Right lobe of liver (tissue), 6 donors: ENCODE results near the gene ZNF420. TPM values are rescaled to one million over a fixed set of nuclear protein-coding genes. Genes with fewer than 3 reads are reported as not detected.
A peak's percentile ranks its signal among the peaks of the same experiment; 100 is the strongest.

Experiments used
- ATAC-seq, 4 donors: fragments of 200-7000 bp; cut with Tn5 transposase; one replicate each; pipeline ENCODE4 v1.9.1; 2020; ENCODE audit warnings: mild to moderate bottlenecking in 4 of 4, moderate library complexity in 4 of 4
- DNase-seq, 3 donors: peaks; one replicate each; pipeline ENCODE4 v3.0.0-alpha.2; 2020
- H3K27ac ChIP-seq, 3 donors: fragments of 200-600 bp; one replicate each; pipeline ENCODE4 v1.8.0; 2022
- H3K27me3 ChIP-seq, 2 donors: fragments of 200-600 bp; one replicate each; pipeline ENCODE4 v1.8.0; 2022
- H3K36me3 ChIP-seq, 4 donors: fragments of 200-600 bp; sonication (generic) in 1 of 4; one replicate each; pipeline versions ENCODE4 v1.5.1 to v1.8.0; 2017 to 2022; ENCODE audit warnings: control low read depth in 1 of 4
- H3K4me1 ChIP-seq, 4 donors: fragments of 200-600 bp; sonication (generic) in 1 of 4; one replicate each; pipeline versions ENCODE4 v1.5.1 to v1.8.0; 2017 to 2022; ENCODE audit warnings: control low read depth in 1 of 4
- H3K4me3 ChIP-seq, 3 donors: fragments of 200-600 bp; one replicate each; pipeline ENCODE4 v1.8.0; 2022
- H3K9me3 ChIP-seq, 4 donors: fragments of 200-600 bp; sonication (generic) in 1 of 4; one replicate each; pipeline versions ENCODE4 v1.5.1 to v1.8.0; 2017 to 2022; ENCODE audit warnings: control low read depth in 1 of 4
- POLR2A ChIP-seq: fragments of 450-650 bp; IDR thresholded peaks from one replicate; pipeline ENCODE4 v1.6.1; 2017; ENCODE audit warnings: antibody characterized with exemption, mild to moderate bottlenecking
- WGBS: methylation state at CpG from one replicate; pipeline ENCODE4 v1.1.6; 2018; ENCODE audit warnings: low coverage, low lambda C conversion rate; ENCODE audit not compliant: insufficient coverage; ENCODE audit errors: missing lambda C conversion rate; 5-methylcytosine and 5-hydroxymethylcytosine counted together
- intact Hi-C, 2 donors: fragments of 100-400 bp; cut with DNase I; formaldehyde crosslinking; loops; one replicate each; pipeline versions ENCODE4 v1.11.2 to v1.14.1; 2022
- long read RNA-seq: library from polyadenylated mRNA; unstranded; transcript quantifications from one replicate; pipeline ENCODE4 v2.0.0, GENCODE V29; 2019
- total RNA-seq, 6 experiments: library from RNA; depleted of rRNA in 2 of 6; stranded (reverse); fragments of >200 nt in 2 of 6; fragmentation: NEBNext Ultra II Directional in 3 of 6; extraction: Animal tissue kit (Norgen Biotek cat#: 25700) in 3 of 6; gene quantifications; one replicate each; pipeline versions ENCODE4 v1.1.0 to v1.2.4, GENCODE V29; 2016 to 2023
- TF ChIP-seq, protein P1 (sequence below), 4 donors: fragments of 200-600 bp in 3 of 4; fragments of 450-650 bp in 1 of 4; IDR thresholded peaks; one replicate each; pipeline versions ENCODE4 v1.5.1 to v1.8.0; 2016 to 2022; ENCODE audit warnings: antibody characterized with exemption in 4 of 4, mild to moderate bottlenecking in 2 of 4
- donor health status: DM: no; HTN: yes; CAD: no.
- donor health status: DM: no; HTN: no; CAD: no.
- donor health status: DM: no; HTN: no; CAD: no.
- donor health status: DM: no; HTN: yes; CAD: no.
- donor health status: DM: no; HTN: yes; CAD: no.

ZNF420 gene
- total RNA-seq: 1 to 10 TPM; 1.9 to 5.3 (median 3.5) TPM
- long read RNA-seq, partial matches to known transcripts: 0 of 1 reads
- long read RNA-seq, other reads (novel, unspliced or antisense): 1 of 1 reads

DNA sequence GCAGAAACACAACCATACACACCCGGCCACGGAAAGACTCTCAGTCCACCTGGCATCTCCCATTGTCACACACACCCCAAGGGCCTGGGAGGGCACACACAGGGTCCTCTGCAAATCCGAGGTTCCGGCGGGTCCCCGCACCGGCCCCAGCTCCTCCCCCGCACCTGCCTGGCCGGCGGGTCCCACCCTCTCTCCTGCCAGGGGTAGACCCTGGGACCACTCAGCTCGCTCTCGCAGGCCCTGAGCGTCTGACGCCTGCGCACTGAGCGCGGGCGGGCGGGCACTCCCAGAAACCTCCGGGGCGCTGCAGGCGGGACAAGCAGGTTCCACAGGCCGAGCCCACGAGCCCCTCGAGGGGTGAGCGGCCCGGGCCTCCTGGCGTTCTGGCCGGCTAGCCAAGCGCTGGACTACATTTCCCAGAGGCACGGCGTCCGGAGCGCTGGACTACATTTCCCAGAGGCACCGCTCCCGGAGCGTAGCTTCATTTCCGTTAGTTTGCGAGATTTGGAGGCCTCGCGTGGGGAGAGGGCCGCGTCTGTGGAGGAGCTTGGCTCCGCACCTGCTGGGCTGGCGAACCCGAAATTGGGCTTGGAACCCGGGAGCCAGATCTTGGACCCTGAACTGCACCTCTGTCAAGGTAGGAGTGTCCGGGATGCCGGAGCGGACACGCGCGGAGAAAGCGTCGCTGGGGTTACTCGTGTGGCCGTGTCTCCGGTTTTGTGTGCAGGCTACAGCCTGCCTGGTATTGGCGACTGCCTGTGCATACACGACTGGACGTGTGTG is at the start of gene ZNF420:
Gene ZNF420, plus strand, starts transcription at position 500 of the 783 bp plus-strand sequence. CDS start 10,686 bp downstream, outside the sequence.
- peaks cover 0 to 16% (median 3%) of the 10 kb centered on the region in 4 donors for H3K4me1 ChIP-seq
- H3K36me3 ChIP-seq: no peaks in the 10 kb centered on the region
- WGBS: 0% methylated on average over 12 of the region's 61 CpGs
- no peaks in the 10 kb centered on the region for H3K27me3 ChIP-seq
- ATAC-seq: peak; percentile 99
- H3K4me3 ChIP-seq: peak within 1 kb of the TSS; percentile 76 to 92 (median 88)
- intact Hi-C loops: no loop called here
- DNase-seq: peak; percentile 94 to 97 (median 96)
- H3K9me3 ChIP-seq: peaks cover 0 to 10% (median 0%) of the 10 kb centered on the region in 4 donors
- peak within 1 kb of the TSS; percentile 61 to 68 (median 63) for H3K27ac ChIP-seq
- TF ChIP-seq POLR2A: peak; percentile 38
- TF ChIP-seq, protein P1, sequence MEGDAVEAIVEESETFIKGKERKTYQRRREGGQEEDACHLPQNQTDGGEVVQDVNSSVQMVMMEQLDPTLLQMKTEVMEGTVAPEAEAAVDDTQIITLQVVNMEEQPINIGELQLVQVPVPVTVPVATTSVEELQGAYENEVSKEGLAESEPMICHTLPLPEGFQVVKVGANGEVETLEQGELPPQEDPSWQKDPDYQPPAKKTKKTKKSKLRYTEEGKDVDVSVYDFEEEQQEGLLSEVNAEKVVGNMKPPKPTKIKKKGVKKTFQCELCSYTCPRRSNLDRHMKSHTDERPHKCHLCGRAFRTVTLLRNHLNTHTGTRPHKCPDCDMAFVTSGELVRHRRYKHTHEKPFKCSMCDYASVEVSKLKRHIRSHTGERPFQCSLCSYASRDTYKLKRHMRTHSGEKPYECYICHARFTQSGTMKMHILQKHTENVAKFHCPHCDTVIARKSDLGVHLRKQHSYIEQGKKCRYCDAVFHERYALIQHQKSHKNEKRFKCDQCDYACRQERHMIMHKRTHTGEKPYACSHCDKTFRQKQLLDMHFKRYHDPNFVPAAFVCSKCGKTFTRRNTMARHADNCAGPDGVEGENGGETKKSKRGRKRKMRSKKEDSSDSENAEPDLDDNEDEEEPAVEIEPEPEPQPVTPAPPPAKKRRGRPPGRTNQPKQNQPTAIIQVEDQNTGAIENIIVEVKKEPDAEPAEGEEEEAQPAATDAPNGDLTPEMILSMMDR (IDR thresholded peaks at IDR 0.05): no peak

DNA sequence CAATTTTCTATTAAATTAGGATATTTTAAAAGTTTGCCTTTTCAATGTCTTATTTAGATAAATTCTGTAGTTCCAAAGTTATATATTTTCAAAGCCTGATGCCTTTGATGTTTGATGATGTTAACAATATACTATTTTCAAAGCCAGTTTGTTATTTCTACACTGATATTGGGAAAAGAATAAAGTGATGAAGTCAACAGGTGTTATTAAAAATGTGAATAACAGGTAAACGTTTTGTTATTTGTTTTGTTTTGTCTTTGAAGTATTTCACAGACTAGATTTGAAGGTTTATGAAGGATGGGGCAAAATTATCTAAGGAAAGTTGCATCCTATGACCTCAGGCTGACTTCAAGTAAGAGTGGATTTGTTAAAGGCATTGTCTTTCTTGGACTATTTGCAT is 33.1 kb upstream of the ZNF420 start:
- no peak for ATAC-seq
- H3K4me3 ChIP-seq: no peak overlapping the region
- no peak for DNase-seq
- H3K27me3 ChIP-seq: no peaks in the 10 kb centered on the region
- WGBS: 8% methylated on average over 1 of the region's 1 CpG
- no peak overlapping the region for H3K27ac ChIP-seq
- H3K4me1 ChIP-seq: no peaks in the 10 kb centered on the region
- intact Hi-C loops: no loop called here
- no peaks in the 10 kb centered on the region for H3K36me3 ChIP-seq
- H3K9me3 ChIP-seq: peaks cover 0 to 7% (median 0%) of the 10 kb centered on the region in 4 donors
- TF ChIP-seq POLR2A: no peak
- TF ChIP-seq, protein P1 (IDR thresholded peaks at IDR 0.05): no peak

DNA sequence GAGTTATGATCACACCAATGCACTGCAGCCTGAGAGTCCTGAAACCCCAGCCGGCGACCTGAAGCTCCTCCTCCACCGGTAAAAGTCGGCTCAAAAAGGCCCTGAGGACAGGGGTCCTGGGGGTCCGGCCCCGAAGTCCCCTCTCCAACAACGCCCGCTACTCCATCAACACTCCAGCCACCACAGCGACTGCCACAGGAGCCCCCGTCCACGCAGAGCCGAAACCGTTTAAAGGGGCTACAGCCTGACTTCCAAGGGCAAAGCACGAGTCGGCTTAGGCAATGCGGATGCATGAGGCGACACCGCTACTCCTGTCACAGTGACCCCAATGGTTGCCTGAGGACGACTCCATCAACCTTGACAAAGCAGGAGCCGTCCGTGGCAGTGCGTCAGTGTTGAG is 22.9 kb upstream of the ZNF420 start:
- DNase-seq (no peak), ATAC-seq (no peak)
- no peaks in the 10 kb centered on the region for H3K27me3 ChIP-seq
- intact Hi-C loops: no loop called here
- H3K4me3 ChIP-seq: no peak overlapping the region
- H3K4me1 ChIP-seq: no peaks in the 10 kb centered on the region
- 89% methylated on average over 11 of the region's 22 CpGs for WGBS
- no peaks in the 10 kb centered on the region for H3K36me3 ChIP-seq
- TF ChIP-seq, protein P1 (IDR thresholded peaks at IDR 0.05): no peak
- no peak overlapping the region for H3K27ac ChIP-seq
- peaks cover 0 to 2% (median 0%) of the 10 kb centered on the region in 4 donors for H3K9me3 ChIP-seq

DNA sequence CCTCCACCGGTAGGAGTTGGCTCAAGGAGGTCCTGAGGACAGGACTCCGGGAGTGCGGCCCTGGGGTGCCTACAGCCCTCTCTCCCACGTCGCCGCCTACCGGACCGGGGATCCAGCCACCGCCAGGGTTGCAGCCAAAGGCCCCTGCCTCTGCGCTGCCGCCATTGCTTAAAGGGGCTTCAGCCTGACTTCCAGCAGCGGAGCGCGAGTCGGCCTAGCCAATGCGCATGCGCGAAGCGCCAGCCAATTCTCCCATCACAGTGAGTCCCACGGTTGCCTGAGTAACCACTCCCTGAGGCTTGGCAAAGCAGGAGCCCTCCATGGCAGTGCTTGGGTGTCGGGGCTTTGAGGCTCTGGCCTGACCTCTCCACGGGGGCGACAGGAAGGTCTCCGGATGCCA is 21.5 kb upstream of the ZNF420 start:
- DNase-seq (no peak), ATAC-seq (no peak)
- H3K9me3 ChIP-seq: peaks cover 0 to 2% (median 0%) of the 10 kb centered on the region in 4 donors
- H3K36me3 ChIP-seq: no peaks in the 10 kb centered on the region
- no peaks in the 10 kb centered on the region for H3K4me1 ChIP-seq
- H3K27me3 ChIP-seq: no peaks in the 10 kb centered on the region
- H3K27ac ChIP-seq: no peak overlapping the region
- intact Hi-C loops: no loop called here
- WGBS: 54% methylated on average over 3 of the region's 24 CpGs
- H3K4me3 ChIP-seq: no peak overlapping the region
- no peak for TF ChIP-seq POLR2A
- TF ChIP-seq, protein P1 (IDR thresholded peaks at IDR 0.05): no peak
